HCT116 (cell line): ENCODE measurements around the gene OLFML2B.

Experiments
- CEBPB ChIP-seq: IDR thresholded peaks from 2 replicates; pipeline ENCODE4 v1.6.1; 2012; ENCODE audit warnings: low read depth
- EZH2 ChIP-seq: fragments of 200-600 bp; sonication (generic); IDR thresholded peaks from 2 replicates; pipeline ENCODE4 v1.6.1; 2017; ENCODE audit warnings: antibody characterized with exemption, mixed run types
- POLR2A ChIP-seq: IDR thresholded peaks from 2 replicates; pipeline ENCODE4 v1.7.0; 2011; ENCODE audit warnings: borderline replicate concordance; ENCODE audit not compliant: insufficient read depth, insufficient read length; ENCODE audit errors: extremely low read depth
- REST ChIP-seq: IDR thresholded peaks from 2 replicates; pipeline ENCODE4 v1.6.1; 2012; ENCODE audit warnings: low read depth
- ZNF274 ChIP-seq: fragments of 200-500 bp; sonication (Bioruptor generic); IDR thresholded peaks from 2 replicates; pipeline ENCODE4 v1.6.1; 2014; ENCODE audit warnings: mild to moderate bottlenecking, low read depth, low read length, inconsistent platforms
- TF ChIP-seq, protein P1 (sequence below), 3 experiments: fragments of 200-600 bp in 1 of 3; sonication (generic) in 1 of 3; IDR thresholded peaks in 2 of 3; conservative IDR thresholded peaks in 1 of 3; 2 replicates each; pipeline ENCODE4 v1.5.1; 2012 to 2017; ENCODE audit warnings: low read depth in 2 of 3, low read length in 2 of 3, antibody characterized with exemption in 1 of 3, borderline replicate concordance in 1 of 3, control low read depth in 1 of 3, mild to moderate bottlenecking in 1 of 3, mixed read lengths in 1 of 3, mixed run types in 1 of 3, moderate library complexity in 1 of 3; ENCODE audit not compliant: insufficient read depth in 1 of 3

- TF ChIP-seq POLR2A, result no peak
- TF ChIP-seq, protein P1, sequence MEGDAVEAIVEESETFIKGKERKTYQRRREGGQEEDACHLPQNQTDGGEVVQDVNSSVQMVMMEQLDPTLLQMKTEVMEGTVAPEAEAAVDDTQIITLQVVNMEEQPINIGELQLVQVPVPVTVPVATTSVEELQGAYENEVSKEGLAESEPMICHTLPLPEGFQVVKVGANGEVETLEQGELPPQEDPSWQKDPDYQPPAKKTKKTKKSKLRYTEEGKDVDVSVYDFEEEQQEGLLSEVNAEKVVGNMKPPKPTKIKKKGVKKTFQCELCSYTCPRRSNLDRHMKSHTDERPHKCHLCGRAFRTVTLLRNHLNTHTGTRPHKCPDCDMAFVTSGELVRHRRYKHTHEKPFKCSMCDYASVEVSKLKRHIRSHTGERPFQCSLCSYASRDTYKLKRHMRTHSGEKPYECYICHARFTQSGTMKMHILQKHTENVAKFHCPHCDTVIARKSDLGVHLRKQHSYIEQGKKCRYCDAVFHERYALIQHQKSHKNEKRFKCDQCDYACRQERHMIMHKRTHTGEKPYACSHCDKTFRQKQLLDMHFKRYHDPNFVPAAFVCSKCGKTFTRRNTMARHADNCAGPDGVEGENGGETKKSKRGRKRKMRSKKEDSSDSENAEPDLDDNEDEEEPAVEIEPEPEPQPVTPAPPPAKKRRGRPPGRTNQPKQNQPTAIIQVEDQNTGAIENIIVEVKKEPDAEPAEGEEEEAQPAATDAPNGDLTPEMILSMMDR (IDR thresholded peaks at IDR 0.05 in 2 of 3, conservative IDR thresholded peaks at IDR 0.05 in 1 of 3; ENCODE audit: borderline replicate concordance in 1 of 3, insufficient read depth in 1 of 3, low read depth in 2 of 3, low read length in 2 of 3), result no peak
- no peak for TF ChIP-seq CEBPB
- TF ChIP-seq REST, result no peak
- TF ChIP-seq EZH2, result no peak
- no peak for TF ChIP-seq ZNF274
Observed at GRCh38 chr1:162035241-162035640, 11.6 kb upstream of the OLFML2B start.
